Heart right ventricle (tissue), 16 donors: ENCODE data around the gene AKT3. TPM values are rescaled to one million over a fixed set of nuclear protein-coding genes. Genes with fewer than 3 reads are reported as not detected.

Experiments used
- ATAC-seq, 8 donors: fragments of 200-7000 bp; cut with Tn5 transposase; one replicate each; pipeline ENCODE4 v1.9.1; 2020; ENCODE audit warnings: mild to moderate bottlenecking in 8 of 8, moderate library complexity in 8 of 8, moderate number of reproducible peaks in 1 of 8
- DNase-seq, 2 donors: peaks; one replicate each; pipeline ENCODE4 v3.0.0-alpha.2; 2020
- H3K27ac ChIP-seq, 10 donors: fragments of 200-600 bp; sonication (generic) in 2 of 10; one replicate each; pipeline versions ENCODE4 v1.5.0 to v1.8.0; 2020 to 2022; ENCODE audit warnings: mild to moderate bottlenecking in 3 of 10
- H3K27me3 ChIP-seq, 7 donors: fragments of 200-600 bp; one replicate each; pipeline ENCODE4 v1.8.0; 2021 to 2022; ENCODE audit warnings: mild to moderate bottlenecking in 2 of 7
- H3K36me3 ChIP-seq, 9 donors: fragments of 200-600 bp; sonication (generic) in 1 of 9; one replicate each; pipeline versions ENCODE4 v1.5.0 to v1.8.0; 2020 to 2022; ENCODE audit warnings: mild to moderate bottlenecking in 2 of 9
- H3K4me1 ChIP-seq, 9 donors: fragments of 200-600 bp; sonication (generic) in 1 of 9; one replicate each; pipeline versions ENCODE4 v1.5.0 to v1.8.0; 2020 to 2022; ENCODE audit warnings: mild to moderate bottlenecking in 4 of 9
- H3K4me3 ChIP-seq, 10 donors: fragments of 200-600 bp; sonication (generic) in 2 of 10; one replicate each; pipeline versions ENCODE4 v1.5.0 to v1.8.0; 2020 to 2022; ENCODE audit warnings: mild to moderate bottlenecking in 7 of 10, moderate library complexity in 2 of 10
- H3K9me3 ChIP-seq, 11 donors: fragments of 200-600 bp in 10 of 11; sonication (generic) in 2 of 11; one replicate each; pipeline versions ENCODE4 v1.5.0 to v1.8.0; 2013 to 2022; ENCODE audit warnings: mild to moderate bottlenecking in 2 of 11, control low read depth in 1 of 11, moderate library complexity in 1 of 11
- CTCF ChIP-seq, 9 donors: fragments of 200-600 bp; sonication (generic) in 2 of 9; IDR thresholded peaks; one replicate each; pipeline versions ENCODE4 v1.5.0 to v1.8.0; 2021 to 2022; ENCODE audit warnings: antibody characterized with exemption in 9 of 9, mild to moderate bottlenecking in 5 of 9, moderate library complexity in 1 of 9
- WGBS, 2 donors: extraction: QIAGEN DNeasy Blood & Tissue Kit; methylation state at CpG; one replicate each; pipeline ENCODE4 v1.1.7; 2013; ENCODE audit warnings: inconsistent platforms in 1 of 2; 5-methylcytosine and 5-hydroxymethylcytosine counted together
- intact Hi-C, 10 donors: fragments of 100-400 bp; cut with DNase I; formaldehyde crosslinking; loops; one replicate each; pipeline versions ENCODE4 v1.11.1 to v1.14.2; 2022
- polyA plus RNA-seq, 2 donors: library from polyadenylated mRNA; stranded (reverse); fragments of 200-250 nt; gene quantifications; one replicate each; pipeline ENCODE4 v1.2.3, GENCODE V29; 2013
- total RNA-seq, 10 donors: library from RNA; stranded (reverse); fragmentation: NEBNext Ultra II Directional in 3 of 10; extraction: Animal tissue kit (Norgen Biotek cat#: 25700) in 3 of 10; gene quantifications; one replicate each; pipeline versions ENCODE4 v1.2.1 to v1.2.4, GENCODE V29; 2021 to 2023
- donor health status: Arrhythmogenic right ventricular cardiomyopathy.
- donor health status: ischemic (EF 13 %, LVEDD 7.1; RV severe dilation, severe dysfunction).
- donor health status: healthy with polysubstance abuse.
- donor health status: DM: no; HTN: yes; CAD: no.
- donor health status: DM: no; HTN: no; CAD: no.
- donor health status: ischemic (EF 25% LVEDD 6.9; RV normal size, moderate dysfunction).
- donor health status: ischemic (EF 25% LVEDD 5.7; RV mildly dilated, moderate dysfunction).
- donor health status: healthy.
- donor health status: DM: yes; HTN: yes; CAD: no.
- donor health status: Ischemic cardiomyopathy.
- donor health status: ischemic (EF 35%, LVEDD 5.7; RV mildly dilated, moderate dysfunction).
- donor health status: nonischemic (EF 11% LVEDD 7.7; RV severe dilation, severe dysfunction).
- donor health status: DM: yes; HTN: yes; CAD: no.
- donor health status: PGD.
- donor health status: ischemic (EF 29% LVEDD 5.4; RV normal size, mild dysfunction).
- donor health status: nonischemic (EF 23%, LVEDD 6.1; RV moderate dilation, normal function).

The AKT3 gene
- total and polyA plus RNA-seq, 12 donors: 6.5 to 27.6 (median 17.7) TPM

- Histone ChIP-seq H3K27ac (no peak overlapping the region), H3K36me3 (peaks cover 0 to 10% (median 0%) of the 10 kb centered on the region in 9 donors), H3K27me3 (no peaks in the 10 kb centered on the region), H3K4me3 (no peak overlapping the region), H3K4me1 (peaks cover 0 to 21% (median 12%) of the 10 kb centered on the region in 9 donors), H3K9me3 (peaks cover 0 to 16% (median 3%) of the 10 kb centered on the region in 11 donors)
- WGBS, 2 donors: 85 to 89% methylated on average over 3 of the region's 3 CpGs
- intact Hi-C loops: loop anchor here in 2 of 10 donors (10.0 kb wide), 2 partner anchors 47 to 127 kb away; no protein-coding TSS in a partner anchor
- ATAC-seq (no peak), DNase-seq (no peak)
- TF ChIP-seq CTCF (IDR thresholded peaks at IDR 0.05): no peak
Observed at GRCh38 chr1:243841507-243841906, 8.5 kb downstream of the AKT3 start.

GRCh38 chr1:243837907-243838535, 12.0 kb downstream of the AKT3 start:
- ATAC-seq: no peak
- Histone ChIP-seq H3K4me3 (no peak overlapping the region), H3K36me3 (peaks cover 0 to 28% (median 0%) of the 10 kb centered on the region in 9 donors), H3K27ac (no peak overlapping the region), H3K4me1 (peaks cover 0 to 13% (median 5%) of the 10 kb centered on the region in 9 donors), H3K9me3 (peaks cover 0 to 44% (median 7%) of the 10 kb centered on the region in 11 donors), H3K27me3 (no peaks in the 10 kb centered on the region)
- intact Hi-C loops: no loop called here
- DNase-seq: no peak
- no peak for TF ChIP-seq CTCF (IDR thresholded peaks at IDR 0.05)
- WGBS, 2 donors: 96 to 98% methylated on average over 1 of the region's 1 CpG

GRCh38 chr1:243834130-243834529, 15.9 kb downstream of the AKT3 start:
- TF ChIP-seq CTCF (IDR thresholded peaks at IDR 0.05): no peak
- ATAC-seq: no peak
- Histone ChIP-seq H3K27ac (no peak overlapping the region), H3K27me3 (no peaks in the 10 kb centered on the region), H3K36me3 (peaks cover 0 to 28% (median 0%) of the 10 kb centered on the region in 9 donors), H3K4me1 (peaks cover 0 to 11% (median 0%) of the 10 kb centered on the region in 9 donors), H3K4me3 (no peak overlapping the region), H3K9me3 (peaks cover 0 to 44% (median 7%) of the 10 kb centered on the region in 11 donors)
- no peak for DNase-seq
- intact Hi-C loops: loop anchor here in 1 of 10 donors (5.0 kb wide), 1 partner anchor 257 kb away; no protein-coding TSS in a partner anchor
- WGBS, 2 donors: 98 to 99% methylated on average over 4 of the region's 4 CpGs

- 93% methylated on average over 3 of the region's 3 CpGs for WGBS, 2 donors
- no peak for DNase-seq
- TF ChIP-seq CTCF (IDR thresholded peaks at IDR 0.05): no peak
- Histone ChIP-seq H3K36me3 (peaks cover 0 to 24% (median 0%) of the 10 kb centered on the region in 9 donors), H3K9me3 (peaks cover 0 to 30% (median 6%) of the 10 kb centered on the region in 11 donors), H3K4me3 (no peak overlapping the region), H3K4me1 (peaks cover 0 to 17% (median 0%) of the 10 kb centered on the region in 9 donors), H3K27ac (no peak overlapping the region), H3K27me3 (no peaks in the 10 kb centered on the region)
- ATAC-seq: no peak
- intact Hi-C loops: loop anchor here in 1 of 10 donors (5.0 kb wide), 1 partner anchor 254 kb away; no protein-coding TSS in a partner anchor
Observed at GRCh38 chr1:243831463-243831862, 18.6 kb downstream of the AKT3 start.
